Measurements from ENCODE around the gene LEFTY1.

The LEFTY1 gene

GRCh38 chr1:225923381-225923691 is 34.4 kb upstream of the LEFTY1 start:
- Mint-ChIP-seq H3K27ac (peak overlapping the region; percentile 92), H3K4me3 (peak overlapping the region; percentile 93), H3K4me1 (peaks cover 50% of the 10 kb centered on the region), H3K9me3 (no peaks in the 10 kb centered on the region), H3K27me3 (no peaks in the 10 kb centered on the region), H3K36me3 (ENCODE audit: low read depth) (peaks cover 42% of the 10 kb centered on the region)
- no peak for DNase-seq
- ATAC-seq = no peak

DNA sequence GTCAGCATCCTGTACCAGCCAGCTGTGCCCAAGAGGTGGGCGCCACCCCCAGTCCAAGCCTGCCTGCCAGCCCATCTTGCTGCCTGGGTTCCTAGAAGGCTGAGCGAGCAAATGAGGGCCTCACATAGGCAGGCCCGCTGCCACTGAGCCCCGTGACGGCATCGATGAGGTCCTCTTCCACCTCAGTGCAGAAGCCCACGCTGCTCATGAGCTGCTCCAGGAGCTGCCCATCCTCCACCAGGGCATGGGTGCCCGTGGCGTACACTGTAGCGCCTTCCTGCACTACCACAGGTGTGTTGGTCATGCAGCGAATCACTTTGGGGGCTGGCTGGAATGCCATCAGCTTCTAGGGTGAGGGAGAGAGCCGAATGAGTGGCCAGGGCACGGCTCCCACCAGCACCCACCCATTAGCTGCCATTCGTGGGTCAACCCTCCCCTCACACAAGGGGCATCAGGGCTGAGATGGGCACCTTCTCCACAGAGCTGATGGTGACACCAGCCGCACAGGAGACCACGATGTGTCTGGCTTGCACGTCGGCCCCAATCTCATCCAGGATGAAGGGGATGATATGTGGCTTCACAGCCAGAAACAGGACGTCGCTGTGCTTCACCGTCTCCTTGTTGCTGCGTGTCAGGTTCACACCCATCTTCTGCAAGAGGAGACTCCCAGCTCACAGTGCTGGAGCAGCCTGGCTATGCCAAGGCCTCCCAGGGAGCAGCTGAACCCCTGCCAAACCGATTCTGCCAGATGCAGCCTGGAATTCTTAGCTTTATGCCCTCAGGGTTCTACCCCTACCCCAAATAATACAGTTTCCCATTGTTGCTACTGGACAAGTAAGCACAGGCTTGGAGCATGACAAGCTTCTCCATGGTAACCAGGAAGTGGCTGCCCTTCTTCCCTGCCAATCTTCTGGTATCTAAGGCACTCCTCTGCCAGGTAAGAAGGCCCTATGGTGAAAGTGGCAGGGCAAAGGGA is 33.1 kb upstream of the LEFTY1 start:
- H3K36me3 Mint-ChIP-seq (ENCODE audit: low read depth) = peaks cover 51% of the 10 kb centered on the region
- H3K27ac Mint-ChIP-seq = peak overlapping the region; percentile 92
- H3K4me3 Mint-ChIP-seq = peak overlapping the region; percentile 93
- DNase-seq = no peak
- peaks cover 45% of the 10 kb centered on the region for H3K4me1 Mint-ChIP-seq
- H3K9me3 Mint-ChIP-seq = no peaks in the 10 kb centered on the region
- no peaks in the 10 kb centered on the region for H3K27me3 Mint-ChIP-seq
- ATAC-seq = no peak

DNA sequence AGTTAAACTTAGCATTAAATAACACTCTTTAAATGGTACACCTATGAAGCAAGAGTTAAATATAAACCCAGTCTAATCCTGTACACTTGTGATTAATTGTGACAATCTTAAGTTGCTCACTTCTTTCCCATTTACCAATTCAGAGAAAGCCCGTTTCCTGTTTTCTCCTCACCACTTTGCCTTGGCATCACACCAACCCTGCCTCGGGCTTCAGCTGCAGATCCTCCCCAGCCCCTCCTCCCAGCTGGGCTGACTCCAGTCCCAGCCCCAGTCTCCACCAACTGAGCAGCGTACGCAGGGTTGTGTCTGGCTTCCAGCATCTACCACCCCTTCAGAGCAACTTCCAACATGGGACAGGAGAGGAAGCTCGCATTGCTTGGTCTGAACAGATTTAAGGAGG is 31.0 kb upstream of the LEFTY1 start:
- Mint-ChIP-seq H3K27me3 (no peaks in the 10 kb centered on the region), H3K36me3 (ENCODE audit: low read depth) (peaks cover 54% of the 10 kb centered on the region), H3K27ac (peak overlapping the region; percentile 48), H3K4me1 (peaks cover 36% of the 10 kb centered on the region), H3K9me3 (no peaks in the 10 kb centered on the region), H3K4me3 (no peak overlapping the region)
- DNase-seq (no peak), ATAC-seq (no peak)

DNA sequence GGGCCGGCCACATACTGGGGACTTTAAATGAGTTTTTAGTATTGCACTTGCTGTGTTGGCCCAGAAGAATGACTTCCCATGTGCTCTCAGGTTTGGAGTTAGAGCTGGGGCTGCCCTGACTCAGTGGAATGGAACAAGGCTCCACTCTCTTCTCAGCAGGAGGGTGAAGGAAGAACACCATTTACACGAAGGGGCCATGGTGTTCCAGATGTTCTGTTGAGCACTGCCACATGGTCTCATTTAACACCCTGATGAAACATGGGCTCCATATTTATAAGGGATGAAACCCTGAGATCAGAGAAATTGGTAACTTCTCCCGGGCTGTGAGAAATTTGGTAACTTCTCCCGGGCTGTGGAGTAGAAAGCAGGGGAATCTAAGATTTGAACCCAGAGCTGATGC is 29.3 kb upstream of the LEFTY1 start:
- no peak for DNase-seq
- Mint-ChIP-seq H3K4me3 (no peak overlapping the region), H3K27me3 (no peaks in the 10 kb centered on the region), H3K27ac (no peak overlapping the region), H3K4me1 (peaks cover 28% of the 10 kb centered on the region), H3K36me3 (ENCODE audit: low read depth) (peaks cover 49% of the 10 kb centered on the region), H3K9me3 (no peaks in the 10 kb centered on the region)
- no peak for ATAC-seq

DNA sequence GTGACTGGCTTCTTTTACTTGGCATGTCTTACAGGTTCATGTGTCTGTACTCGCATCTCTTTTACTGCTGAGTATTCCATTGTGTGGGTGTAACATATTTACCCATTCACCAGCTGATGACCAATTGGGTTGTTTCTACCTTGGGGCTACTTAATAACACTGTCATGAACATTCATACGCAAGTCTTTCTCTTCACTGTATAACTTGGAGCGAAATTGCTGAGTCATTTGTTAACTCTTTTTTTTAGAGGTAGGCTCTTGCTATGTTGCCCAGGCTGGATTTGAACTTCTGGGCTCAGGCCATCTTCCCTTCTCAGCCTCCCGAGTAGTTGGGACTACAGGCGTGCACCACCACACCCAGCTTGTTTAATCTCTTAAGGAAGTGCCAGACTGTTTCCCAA is 28.6 kb upstream of the LEFTY1 start:
- Mint-ChIP-seq H3K4me3 (no peak overlapping the region), H3K9me3 (no peaks in the 10 kb centered on the region)
- no peak for ATAC-seq

GRCh38 chr1:225917101-225917500 is 28.2 kb upstream of the LEFTY1 start:
- H3K9me3 Mint-ChIP-seq = no peaks in the 10 kb centered on the region
- no peak for DNase-seq
- ATAC-seq = no peak
- H3K4me3 Mint-ChIP-seq = no peak overlapping the region
- H3K27me3 Mint-ChIP-seq = no peaks in the 10 kb centered on the region
- no peak overlapping the region for H3K27ac Mint-ChIP-seq
- peaks cover 41% of the 10 kb centered on the region for H3K36me3 Mint-ChIP-seq (ENCODE audit: low read depth)
- peaks cover 21% of the 10 kb centered on the region for H3K4me1 Mint-ChIP-seq

More for the DNA sequence above, 28.6 kb upstream of the LEFTY1 start:
- Mint-ChIP-seq H3K27ac (no peak overlapping the region), H3K27me3 (no peaks in the 10 kb centered on the region), H3K4me1 (peaks cover 24% of the 10 kb centered on the region), H3K36me3 (ENCODE audit: low read depth) (peaks cover 44% of the 10 kb centered on the region)
- DNase-seq = no peak

DNA sequence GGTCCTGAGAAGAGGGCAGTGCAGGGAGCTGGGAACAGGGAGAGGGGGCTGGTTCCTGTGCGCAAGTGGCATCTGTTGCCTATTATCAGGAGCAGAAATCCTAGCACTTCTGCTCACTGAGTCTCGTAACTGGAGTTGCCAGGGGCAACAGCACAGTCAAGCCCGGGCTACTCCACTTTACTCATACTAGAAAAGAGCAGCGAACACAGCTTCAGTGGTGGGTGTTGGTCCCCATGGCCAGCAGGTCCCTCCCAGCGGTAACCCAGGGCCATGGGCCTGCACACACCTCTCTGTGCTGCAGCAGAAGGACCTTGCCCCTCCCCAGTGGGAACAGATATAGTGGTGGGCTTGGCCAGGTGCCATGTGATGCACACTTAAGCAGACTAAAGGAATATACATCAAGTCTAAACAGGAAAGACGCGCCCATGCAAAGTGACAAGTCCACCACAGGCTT is 26.6 kb upstream of the LEFTY1 start:
- DNase-seq = no peak
- H3K36me3 Mint-ChIP-seq (ENCODE audit: low read depth) = peaks cover 29% of the 10 kb centered on the region
- no peak for ATAC-seq
- no peaks in the 10 kb centered on the region for H3K27me3 Mint-ChIP-seq
- no peak overlapping the region for H3K4me3 Mint-ChIP-seq
- H3K4me1 Mint-ChIP-seq = peaks cover 14% of the 10 kb centered on the region
- no peak overlapping the region for H3K27ac Mint-ChIP-seq
- H3K9me3 Mint-ChIP-seq = no peaks in the 10 kb centered on the region

GRCh38 chr1:225914947-225915346 is 26.0 kb upstream of the LEFTY1 start:
- Mint-ChIP-seq H3K4me1 (peaks cover 16% of the 10 kb centered on the region), H3K36me3 (ENCODE audit: low read depth) (peaks cover 25% of the 10 kb centered on the region), H3K27ac (no peak overlapping the region), H3K9me3 (no peaks in the 10 kb centered on the region), H3K4me3 (no peak overlapping the region), H3K27me3 (no peaks in the 10 kb centered on the region)
- DNase-seq (no peak), ATAC-seq (no peak)

DNA sequence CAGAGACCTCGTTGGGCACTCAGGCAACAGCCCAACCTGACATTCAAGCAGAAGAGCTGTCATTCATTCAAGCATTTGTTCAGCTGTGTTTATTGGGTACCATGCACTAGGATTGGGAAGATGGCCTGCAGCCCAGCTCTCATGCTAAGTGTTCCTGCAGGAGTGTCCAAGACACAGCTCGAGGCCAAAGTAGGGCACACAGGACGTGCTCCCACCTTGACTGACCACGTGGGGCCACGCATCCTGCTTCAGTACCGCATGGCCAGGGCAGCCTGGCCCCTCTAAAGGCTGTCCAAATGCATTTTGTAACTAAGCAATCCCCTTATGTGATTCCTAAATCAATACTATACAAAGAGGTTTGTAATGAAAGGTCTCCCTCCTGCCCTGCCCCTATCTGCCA is 25.4 kb upstream of the LEFTY1 start:
- H3K36me3 Mint-ChIP-seq (ENCODE audit: low read depth) = peaks cover 20% of the 10 kb centered on the region
- no peak overlapping the region for H3K4me3 Mint-ChIP-seq
- peaks cover 17% of the 10 kb centered on the region for H3K4me1 Mint-ChIP-seq
- H3K27me3 Mint-ChIP-seq = no peaks in the 10 kb centered on the region
- H3K27ac Mint-ChIP-seq = no peak overlapping the region
- H3K9me3 Mint-ChIP-seq = no peaks in the 10 kb centered on the region
- no peak for ATAC-seq
- no peak for DNase-seq

DNA sequence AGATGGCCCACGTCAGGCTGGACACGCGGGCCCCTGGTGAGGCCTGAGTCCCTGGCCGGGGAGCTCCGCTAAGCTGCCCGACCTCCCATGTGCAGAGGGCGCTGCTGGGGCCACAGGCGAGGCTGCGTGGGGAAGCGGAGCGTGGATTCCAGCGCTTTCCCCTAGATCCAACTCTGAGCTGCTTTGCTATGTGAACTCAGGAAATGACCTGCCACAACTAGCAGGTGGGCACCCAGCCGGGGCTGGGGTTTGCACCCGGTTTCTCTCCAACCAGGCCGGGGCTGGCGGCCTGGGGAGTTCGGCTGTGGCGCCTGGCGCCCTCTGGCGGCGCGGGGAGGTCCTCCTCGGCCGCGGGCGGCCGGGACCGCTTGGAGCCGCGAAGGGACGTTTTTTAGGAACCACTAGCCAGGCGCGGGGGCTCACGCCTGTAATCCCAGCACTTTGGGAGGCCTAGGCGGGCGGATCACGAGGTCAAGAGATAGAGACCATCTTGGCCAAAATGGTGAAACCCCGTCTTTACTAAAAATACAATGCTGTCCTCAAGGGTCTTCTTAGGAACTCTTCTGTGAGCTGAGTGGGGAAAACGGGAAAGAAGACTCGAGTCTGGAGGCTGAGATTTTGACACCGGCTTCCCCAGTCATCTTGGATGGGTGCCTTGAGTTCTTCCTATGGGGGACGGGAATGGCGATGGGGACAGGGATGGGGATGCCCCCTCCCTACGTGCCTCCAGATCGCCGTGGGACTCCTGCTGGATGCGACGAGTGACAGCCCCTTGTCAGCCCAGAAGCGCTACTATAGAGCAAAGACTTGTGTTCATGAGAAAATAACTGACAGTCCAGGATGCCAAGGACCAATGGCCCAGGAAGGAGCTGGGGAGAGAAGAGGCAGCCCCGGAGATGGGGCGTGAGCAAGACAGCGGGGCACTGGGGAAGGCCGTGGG is 22.5 kb upstream of the LEFTY1 start:
- Mint-ChIP-seq H3K9me3 (no peaks in the 10 kb centered on the region), H3K4me1 (peaks cover 16% of the 10 kb centered on the region), H3K27me3 (no peaks in the 10 kb centered on the region), H3K36me3 (ENCODE audit: low read depth) (no peaks in the 10 kb centered on the region), H3K4me3 (no peak overlapping the region), H3K27ac (no peak overlapping the region)
- peak; percentile 82 for DNase-seq
- peak; percentile 81 for ATAC-seq

GRCh38 chr1:225909477-225909876 is 20.5 kb upstream of the LEFTY1 start:
- DNase-seq (no peak), ATAC-seq (no peak)
- Mint-ChIP-seq H3K36me3 (ENCODE audit: low read depth) (no peaks in the 10 kb centered on the region), H3K4me3 (no peak overlapping the region), H3K27ac (no peak overlapping the region), H3K9me3 (no peaks in the 10 kb centered on the region), H3K27me3 (no peaks in the 10 kb centered on the region), H3K4me1 (peaks cover 26% of the 10 kb centered on the region)

DNA sequence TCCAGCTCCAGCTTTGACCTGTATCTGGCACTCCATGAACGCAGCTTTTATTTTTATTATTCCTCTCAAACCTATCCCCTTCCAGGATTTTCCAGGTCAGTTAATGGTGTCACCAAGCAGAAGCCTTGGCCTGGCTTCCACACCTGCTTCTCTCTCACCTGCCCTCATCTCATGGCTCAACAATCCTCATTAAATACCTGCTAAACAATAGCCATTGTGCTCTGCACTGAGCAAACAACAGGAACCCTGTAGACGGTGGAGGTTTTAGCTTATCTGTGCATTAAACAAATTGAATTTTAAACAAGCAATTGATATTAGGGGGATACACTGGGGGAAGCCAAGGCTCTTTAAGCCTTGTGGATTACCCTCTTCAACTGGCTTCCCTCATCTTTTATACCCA is 19.8 kb upstream of the LEFTY1 start:
- Mint-ChIP-seq H3K27me3 (no peaks in the 10 kb centered on the region), H3K4me3 (no peak overlapping the region), H3K4me1 (peaks cover 26% of the 10 kb centered on the region), H3K27ac (no peak overlapping the region), H3K36me3 (ENCODE audit: low read depth) (no peaks in the 10 kb centered on the region), H3K9me3 (no peaks in the 10 kb centered on the region)
- ATAC-seq (no peak), DNase-seq (no peak)

GRCh38 chr1:225908013-225908640 is 19.2 kb upstream of the LEFTY1 start:
- no peak for DNase-seq
- ATAC-seq = no peak
- Mint-ChIP-seq H3K4me3 (no peak overlapping the region), H3K27me3 (no peaks in the 10 kb centered on the region), H3K9me3 (no peaks in the 10 kb centered on the region), H3K27ac (peak overlapping the region; percentile 20), H3K36me3 (ENCODE audit: low read depth) (no peaks in the 10 kb centered on the region), H3K4me1 (peaks cover 26% of the 10 kb centered on the region)

GRCh38 chr1:225907341-225907740 is 18.4 kb upstream of the LEFTY1 start:
- Mint-ChIP-seq H3K4me3 (no peak overlapping the region), H3K27me3 (no peaks in the 10 kb centered on the region), H3K4me1 (peaks cover 26% of the 10 kb centered on the region), H3K36me3 (ENCODE audit: low read depth) (no peaks in the 10 kb centered on the region), H3K9me3 (no peaks in the 10 kb centered on the region), H3K27ac (no peak overlapping the region)
- ATAC-seq (no peak), DNase-seq (no peak)
